ENCODE data around the gene C17orf107.
"Not testable (repeated sequence)": the region's sequence is repeated elsewhere in the genome, so short reads cannot be mapped to it uniquely, and the experiment has no call there.

The C17orf107 gene

DNA sequence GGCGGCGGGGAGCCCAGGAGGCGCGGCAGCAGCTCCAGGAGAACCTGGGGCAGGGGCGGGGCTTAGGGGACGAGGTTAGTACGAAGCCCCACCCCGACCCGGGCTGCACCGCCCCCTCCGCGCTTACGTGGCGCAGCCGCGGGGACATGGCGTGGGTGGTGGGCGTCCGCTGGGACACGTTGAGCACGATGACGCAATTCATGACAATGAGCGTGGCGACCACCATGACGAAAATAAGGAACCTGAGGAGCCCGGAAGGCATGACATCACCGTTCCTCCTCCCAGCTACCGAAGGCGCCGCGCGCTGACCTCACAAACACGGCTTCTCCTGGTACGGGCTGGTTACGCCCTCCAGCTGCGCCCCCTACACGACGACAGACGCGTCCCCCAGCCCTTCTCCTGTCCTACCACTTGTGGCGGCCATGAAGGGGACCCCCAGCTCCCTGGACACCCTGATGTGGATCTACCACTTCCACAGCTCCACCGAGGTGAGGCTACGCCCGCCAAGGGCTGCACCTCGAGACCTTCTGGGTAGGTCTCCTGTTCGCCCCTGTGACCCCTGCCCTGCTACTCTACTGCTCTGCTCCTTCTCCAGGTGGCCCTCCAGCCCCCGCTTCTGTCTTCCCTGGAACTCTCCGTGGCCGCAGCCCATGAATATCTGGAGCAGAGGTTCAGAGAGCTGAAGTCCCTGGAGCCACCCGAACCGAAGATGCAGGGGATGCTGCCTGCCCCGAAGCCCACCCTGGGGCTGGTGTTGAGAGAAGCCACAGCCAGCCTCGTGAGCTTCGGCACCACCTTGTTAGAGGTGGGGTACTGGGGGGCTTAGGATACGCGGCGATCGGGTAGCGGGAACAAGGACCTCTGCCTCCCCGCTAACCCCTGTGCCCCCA, at the start of gene C17orf107:
TSS of gene C17orf107 (plus strand) at position 196 of the 890 bp plus-strand sequence. CDS start at position 423, 227 bp downstream.
- DNase-seq: no peak

DNA sequence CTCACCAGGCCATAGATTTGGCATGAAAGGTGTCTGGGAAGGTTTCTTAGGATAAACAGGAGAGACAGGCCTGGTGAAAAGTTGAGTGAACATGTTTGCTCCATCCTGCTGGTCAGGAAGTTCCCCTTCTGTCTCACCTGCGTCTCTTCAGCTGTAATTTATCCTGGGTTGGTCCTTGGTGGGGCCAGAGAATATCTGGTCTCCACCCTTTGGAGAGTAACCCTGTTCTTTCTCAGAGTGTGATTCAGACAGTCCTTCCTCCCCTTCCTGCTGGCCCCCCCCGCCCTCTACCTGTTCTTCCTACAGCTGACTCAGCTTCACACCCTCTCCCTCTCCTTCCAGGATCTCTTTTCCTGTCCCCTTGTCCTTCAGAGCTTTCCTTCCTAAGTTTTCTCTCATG, 49.1 kb upstream of the C17orf107 start:
- no peak for DNase-seq

DNA sequence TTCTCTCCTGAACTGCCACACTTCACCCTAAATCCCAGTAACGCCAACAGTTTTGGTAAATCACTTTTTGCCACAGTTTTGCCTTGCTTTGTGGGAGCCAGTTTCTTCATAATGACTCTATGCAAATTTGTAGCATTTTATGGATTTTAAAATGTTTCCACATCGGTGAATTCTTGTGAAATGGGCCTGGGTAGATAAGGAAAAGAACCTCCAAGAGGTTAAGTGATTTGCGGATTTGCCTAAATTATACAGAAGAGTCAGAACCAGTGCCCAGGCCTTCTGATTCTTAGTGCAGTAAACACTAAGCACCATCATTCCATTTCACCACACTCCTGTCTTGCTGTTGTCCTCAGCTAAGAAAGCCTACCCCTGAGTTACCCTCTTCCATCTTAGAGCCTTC, 48.3 kb upstream of the C17orf107 start:
- no peak for DNase-seq

DNA sequence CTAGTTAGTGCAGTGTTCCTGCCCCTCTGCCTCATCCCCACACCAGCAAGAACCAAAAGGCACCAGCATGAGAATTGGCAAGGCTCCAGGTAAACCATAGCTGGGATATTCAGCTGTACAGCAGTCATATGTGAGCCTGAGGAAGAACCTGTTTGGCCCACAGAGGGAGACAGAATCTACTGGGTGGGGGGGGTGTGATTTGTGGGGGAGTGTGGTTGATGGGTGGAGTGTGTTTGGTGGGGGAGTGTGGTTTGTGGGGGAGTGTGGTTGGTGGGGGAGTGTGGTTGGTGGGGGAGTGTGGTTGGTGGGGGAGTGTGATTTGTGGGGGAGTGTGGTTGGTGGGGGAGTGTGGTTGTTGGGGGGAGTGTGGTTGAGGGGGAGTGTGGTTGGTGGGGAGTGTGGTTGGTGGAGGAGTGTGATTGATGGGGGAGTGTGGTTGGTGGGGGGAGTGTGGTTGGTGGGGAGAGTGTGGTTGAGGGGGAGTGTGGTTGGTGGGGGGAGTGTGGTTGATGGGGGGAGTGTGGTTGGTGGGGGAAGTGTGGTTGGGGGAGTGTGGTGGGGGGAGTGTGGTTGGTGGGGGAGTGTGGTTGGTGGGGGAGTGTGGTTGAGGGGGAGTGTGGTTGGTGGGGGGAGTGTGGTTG, 46.6 kb upstream of the C17orf107 start:
- no peak for DNase-seq

DNA sequence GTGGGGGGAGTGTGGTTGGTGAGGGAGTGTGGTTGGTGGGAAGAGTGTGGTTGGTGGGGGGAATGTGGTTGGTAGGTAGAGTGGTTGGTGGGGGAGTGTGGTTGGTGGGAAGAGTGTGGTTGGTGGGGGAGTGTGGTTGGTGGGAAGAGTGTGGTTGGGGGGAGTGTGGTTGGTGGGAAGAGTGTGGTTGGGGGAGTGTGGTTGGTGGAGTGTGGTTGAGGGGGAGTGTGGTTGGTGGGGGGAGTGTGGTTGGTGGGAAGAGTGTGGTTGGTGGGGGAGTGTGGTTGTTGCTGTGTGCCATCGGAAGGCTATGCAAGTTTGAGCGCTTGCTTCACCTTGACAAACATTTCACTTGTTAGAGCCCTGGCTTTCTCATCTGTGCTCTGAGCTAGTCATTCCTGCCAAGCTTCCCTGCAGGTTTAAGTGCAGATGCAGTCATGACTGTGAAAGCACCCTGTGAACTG, 46.1 kb upstream of the C17orf107 start:
- DNase-seq: no peak

DNA sequence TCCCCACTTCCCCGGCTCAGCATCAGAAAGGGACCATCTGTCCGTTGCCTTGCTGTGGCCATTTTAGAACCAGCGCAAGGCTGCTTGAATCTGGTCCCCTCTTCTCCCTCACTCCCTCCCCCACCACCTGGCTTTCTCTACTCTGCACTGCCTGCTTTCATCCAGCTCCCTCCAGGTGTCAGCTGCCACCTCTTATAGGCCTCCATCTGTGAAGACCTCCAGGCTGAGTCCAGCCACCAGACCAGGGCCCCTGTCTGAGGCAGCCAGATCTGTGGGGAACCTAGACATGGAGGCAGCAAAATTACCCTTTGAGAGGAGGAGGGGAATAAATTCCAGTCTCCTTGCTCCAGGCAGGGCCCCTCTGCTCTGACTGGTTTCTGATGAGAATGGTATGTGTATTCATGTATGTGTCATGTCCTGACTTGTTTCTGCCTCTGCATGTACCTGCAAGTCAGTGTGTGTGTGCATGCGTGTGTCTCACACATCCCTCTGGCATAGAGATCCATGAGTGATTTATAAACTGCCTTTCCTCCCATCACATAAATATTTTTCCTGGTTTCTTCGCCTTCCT, 45.1 kb upstream of the C17orf107 start:
- no peak for DNase-seq

DNA sequence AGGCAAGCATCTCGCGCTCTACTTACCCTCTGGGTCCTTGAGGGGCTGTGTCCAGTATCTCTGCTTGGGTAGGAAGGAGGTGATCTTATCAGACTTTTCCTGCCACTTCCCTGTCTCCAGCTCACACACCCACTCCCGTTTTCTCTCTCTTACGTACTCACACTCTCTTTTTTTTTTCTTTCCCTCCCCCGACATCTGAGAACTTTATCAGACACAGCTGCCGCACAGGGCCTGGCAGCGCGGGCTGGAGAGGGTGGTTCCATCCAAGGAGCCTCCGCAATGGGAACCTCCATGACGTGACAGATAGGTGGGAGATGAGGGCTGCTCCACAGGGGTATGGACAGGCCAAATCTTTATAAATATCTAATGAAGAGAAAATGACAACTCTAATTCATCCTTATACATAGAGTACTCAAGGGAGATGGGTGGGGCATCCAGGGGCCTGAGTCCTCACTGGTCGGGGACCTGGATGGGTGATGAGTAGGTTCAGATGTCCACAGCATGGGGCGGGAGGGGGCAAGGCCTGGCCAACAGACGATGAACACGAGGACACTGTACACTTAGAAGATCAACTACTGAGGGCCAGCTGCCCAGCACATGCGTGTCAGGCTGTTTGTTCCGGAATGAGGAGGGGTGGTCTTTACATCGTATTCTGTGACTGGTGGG, 42.9 kb upstream of the C17orf107 start:
- DNase-seq: no peak

DNA sequence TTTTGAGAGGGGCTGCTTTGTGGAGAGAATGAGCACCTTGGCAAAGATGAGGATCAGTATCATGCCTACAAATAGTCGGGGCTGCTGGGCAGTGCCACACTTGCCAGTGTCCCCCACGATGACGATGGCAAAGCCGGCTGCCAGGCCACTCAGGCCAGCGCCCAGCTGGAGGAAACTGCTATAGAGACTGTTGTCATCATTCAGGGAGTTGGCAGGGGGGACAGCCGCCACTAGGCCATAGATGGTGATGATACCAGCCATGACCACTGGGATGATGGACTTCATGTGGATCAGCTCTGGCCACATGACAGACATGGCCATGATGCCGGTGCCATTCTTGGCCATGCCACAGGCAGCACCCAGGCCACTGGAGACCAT, 42.4 kb upstream of the C17orf107 start:
- DNase-seq: no peak

DNA sequence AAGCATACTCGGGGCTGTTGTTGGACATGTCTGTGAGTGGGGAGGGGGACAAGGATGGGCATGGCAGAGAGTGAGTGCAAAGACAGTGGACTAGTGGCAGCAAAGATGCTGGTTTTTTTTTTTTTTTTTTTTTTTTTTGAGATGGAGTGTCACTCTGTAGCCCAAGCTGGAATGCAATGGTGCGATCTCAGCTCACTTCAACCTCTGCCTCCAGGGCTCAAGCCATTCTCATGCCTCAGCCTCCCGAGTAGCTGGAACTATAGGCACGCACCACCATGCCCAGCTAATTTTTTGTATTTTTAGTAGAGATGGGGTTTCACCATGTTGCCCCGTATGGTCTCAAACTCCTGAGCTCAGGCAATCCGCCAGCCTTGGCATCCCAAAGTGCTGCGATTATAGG, 42.0 kb upstream of the C17orf107 start:
- DNase-seq: not testable (repeated sequence)

DNA sequence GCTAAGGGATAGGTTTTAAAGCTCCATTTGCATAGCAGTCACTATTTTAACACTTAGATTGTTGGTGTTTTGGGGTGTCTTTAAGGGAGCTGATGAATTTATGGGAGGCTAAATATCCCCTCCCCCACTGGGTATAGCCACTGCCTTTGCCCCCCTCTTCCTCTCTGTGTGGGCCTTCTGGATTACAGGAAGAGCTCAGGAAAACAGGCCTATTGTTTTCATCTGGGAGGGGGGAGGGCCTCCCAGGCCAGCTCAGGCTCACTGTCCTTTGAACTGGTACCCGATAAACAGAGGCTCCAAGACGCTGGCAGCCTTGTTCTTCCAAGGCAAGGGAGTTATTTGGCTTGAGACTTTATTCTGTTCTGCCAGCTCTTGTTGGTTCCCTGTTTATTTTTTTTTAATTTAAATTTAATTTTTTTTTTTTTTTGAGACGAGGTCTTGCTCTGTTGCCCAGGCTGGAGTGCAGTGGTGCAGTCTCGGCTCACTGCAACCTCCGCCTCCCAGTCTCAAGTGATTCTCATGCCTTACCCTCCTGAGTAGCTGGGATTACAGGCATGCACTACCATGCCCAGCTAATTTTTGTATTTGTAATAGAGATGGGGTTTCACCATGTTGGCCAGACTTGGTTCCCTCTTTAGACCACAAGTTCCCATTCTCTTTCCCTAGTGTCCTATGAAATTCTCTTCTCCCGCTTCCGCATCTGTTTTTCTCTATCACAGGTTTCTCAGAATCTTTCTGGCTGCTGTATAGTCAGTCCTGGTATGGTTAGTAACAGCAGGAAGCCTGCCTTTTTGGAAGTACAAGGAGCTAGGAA, 41.1 kb upstream of the C17orf107 start:
- no peak for DNase-seq

DNA sequence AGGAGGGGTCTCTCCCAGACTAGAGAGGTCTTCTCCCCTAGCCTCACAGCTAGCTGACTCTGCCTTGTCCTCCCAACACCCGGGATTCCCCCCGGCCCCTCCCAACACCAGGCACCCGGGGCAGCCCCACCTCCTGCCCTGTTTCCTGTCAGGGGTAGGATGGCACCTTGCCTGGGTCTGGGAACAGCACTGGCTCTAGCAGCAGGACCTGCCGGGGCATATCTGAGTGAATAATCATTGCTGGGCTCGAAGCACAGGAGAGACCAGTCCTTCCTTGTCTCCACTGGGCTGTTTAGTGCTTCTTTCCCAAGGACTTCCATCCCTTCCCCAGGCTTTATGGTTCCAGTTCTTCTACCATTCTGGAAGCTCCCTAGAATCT, 40.5 kb upstream of the C17orf107 start:
- DNase-seq: no peak

DNA sequence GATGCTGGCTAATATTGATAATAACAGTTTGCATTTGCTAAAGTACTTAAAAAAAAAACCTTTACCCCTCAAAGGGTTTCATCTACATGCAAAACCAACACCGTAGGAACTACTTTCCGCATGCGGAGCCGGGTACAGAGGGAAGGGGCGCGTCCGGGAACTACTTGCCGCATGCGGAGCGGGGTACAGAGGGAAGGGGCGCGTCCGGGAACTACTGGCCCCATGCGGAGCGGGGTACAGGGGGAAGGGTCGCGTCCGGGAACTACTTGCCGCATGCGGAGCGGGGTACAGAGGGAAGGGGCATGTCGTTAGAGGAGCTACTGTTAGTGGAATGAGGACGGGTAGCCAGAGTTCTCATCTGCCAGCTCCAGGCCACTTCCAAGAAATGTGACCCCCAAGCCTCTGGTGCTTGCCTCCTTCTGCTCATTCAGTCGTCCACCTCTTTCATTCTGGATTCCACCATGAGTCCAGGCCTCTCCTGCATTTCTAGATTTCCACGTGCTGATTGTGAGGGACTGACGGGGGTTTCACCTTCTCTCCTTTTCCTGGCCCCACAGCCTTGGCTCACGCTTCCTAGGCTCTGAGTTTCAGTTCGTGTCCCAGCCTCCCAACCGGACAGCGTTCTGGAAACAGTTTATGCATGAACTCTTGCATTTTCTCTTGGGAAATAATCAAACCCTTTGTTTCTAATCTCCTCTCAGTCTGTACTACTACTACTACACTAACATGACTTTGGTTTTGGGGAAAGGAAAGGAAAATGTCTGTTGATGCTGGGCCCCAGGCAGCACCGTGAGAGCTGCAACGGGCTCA, 39.3 kb upstream of the C17orf107 start:
- DNase-seq: no peak

DNA sequence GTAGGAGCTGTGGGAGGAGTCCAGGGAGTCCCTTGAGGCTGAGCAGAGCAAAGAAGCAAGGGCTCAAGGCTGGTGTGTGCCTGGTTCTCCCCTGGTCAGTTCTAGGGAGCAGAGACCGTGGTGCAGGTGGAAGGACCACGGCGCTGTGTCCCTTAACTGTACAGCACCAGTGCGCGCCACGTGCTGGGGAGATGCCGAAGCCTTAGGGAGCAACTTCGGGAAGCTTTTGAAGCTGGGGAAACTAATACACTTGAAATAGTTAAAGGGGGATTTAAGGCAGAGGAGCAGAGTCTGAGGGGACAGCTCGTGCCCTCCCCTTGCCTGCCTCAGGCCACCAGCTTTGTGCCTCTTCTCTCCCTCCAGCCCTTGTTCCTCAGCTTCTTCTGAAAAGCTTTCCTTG, 38.7 kb upstream of the C17orf107 start:
- no peak for DNase-seq

DNA sequence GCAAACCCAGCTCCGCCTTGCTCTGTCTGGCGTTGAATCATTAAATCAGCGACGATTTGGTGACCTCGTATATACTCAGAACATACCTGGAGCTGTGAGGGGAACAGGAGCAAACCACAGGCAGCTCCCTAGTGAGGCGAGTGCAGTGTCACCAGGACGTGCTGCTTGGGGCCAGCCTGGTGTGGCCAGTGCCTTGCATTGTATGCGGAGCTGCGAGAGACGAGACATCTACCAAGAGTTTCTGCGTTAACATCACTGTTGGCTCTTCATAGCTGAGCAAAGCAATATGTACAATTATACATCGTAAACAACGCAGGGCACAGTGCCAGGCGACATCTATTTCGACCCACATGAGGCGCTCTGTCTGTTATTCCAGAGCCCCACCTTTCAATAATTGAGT, 38.3 kb upstream of the C17orf107 start:
- no peak for DNase-seq

DNA sequence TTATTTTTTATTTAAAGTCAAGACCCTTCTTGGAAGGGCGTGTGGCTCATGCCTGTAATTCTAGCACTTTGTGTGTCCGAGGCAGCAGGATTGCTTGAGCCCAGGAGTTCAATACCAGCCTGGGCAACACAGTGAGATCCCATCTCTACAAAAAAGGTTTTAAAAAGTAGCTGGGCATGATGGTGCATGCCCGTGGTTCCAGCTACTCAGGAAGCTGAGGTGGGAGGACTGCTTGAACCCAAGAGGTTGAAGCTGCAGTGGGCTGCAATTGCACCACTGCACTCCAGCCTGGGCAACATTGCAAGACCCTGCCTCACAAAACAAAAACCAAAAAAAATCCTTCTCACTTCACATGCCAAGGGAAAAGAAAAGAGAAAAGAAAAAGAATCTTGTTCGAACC, 36.6 kb upstream of the C17orf107 start:
- DNase-seq: no peak

DNA sequence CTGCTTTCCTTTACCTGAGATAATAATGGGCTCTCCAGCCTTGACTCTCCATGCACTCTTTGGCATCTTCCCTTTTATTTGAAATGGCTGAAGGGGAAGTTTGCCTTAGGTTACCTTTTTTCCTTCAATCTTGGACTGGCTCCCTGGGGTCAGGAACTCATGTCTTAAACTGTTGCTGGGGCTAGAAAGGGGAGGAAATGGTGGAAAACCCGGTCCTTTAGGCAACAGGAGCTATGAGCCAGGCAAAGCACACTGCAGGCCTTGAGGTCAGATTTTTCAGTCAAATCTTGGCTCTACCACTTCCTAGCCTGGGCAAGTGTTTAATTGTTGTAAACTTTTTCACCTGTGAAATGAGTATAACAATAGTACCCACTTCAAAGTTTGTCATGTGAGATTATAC, 36.0 kb upstream of the C17orf107 start:
- DNase-seq: no peak

DNA sequence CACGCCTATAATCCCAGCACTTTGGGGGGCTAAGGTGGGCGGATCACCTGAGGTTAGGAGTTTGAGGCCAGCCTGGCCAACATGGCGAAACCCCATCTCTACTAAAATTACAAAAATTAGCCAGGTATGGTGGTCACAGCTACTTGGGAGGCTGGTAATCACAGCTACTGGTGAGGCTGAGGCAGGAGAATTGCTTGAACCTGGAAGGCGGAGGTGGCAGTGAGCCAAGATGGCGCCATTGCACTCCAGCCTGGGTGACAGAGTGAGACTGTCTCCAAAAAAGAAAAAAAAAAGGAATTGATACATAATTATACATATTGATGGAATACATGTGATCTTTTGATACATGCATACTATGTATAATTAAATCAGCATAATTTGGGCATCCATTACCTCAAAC, 31.8 kb upstream of the C17orf107 start:
- not testable (repeated sequence) for DNase-seq

DNA sequence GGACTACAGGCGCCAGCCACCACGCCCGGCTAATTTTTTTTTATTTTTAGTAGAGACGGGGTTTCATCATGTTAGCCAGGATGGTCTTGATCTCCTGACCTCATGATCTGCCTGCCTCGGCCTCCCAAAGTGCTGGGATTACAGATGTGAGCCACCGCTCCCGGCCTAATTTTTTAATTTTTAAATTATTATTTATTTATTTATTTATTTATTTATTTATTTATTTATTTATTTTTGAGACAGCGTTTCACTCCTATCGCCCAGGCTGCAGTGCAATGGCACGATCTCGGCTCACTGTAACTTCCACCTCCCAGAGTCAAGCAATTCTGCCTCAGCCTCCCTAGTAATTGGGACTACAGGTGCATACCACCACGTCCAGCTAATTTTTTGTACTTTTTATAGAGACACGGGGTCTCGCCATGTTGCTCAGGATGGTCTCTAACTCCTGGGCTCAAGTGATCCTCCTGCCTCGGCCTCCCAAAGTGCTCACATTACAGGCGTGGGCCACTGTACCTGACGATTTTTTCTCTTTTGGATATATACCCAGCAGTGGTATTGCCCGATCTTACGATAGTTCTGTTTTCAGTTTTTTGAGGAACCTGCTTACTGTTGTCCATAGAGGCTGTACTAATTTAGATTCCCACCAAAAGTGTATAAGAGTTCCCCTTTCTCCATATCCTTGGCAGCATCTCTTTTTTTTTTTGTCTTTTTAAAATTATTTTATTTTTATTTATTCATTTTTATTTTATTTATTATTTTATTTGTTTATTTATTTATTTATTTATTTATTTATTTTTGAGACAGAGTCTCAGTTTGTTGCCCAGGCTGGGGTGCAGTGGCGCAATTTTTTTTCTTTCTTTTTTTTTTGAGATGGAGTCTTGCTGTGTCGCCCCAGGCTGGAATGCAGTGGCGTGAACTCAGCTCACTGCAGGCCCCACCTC, 30.0 kb upstream of the C17orf107 start:
- not testable (repeated sequence) for DNase-seq

DNA sequence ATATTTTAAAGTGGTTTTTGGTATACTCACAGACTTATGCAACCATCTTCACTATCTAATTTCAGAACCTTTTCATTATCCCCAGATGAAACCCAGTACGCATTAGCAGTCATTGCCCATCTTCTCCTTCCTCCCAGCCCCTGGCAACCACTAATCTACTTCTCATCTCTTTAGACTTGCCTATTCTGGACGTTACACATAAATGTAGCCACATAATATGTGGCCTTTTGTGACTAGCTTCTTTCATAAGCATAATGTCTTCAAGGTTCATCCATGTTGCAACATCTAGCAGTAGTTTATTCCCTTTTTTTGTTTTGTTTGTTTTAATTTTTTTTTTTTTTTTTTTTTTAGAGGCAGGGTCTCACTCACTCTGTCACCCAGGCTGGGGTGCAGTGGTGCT, 28.5 kb upstream of the C17orf107 start:
- no peak for DNase-seq

DNA sequence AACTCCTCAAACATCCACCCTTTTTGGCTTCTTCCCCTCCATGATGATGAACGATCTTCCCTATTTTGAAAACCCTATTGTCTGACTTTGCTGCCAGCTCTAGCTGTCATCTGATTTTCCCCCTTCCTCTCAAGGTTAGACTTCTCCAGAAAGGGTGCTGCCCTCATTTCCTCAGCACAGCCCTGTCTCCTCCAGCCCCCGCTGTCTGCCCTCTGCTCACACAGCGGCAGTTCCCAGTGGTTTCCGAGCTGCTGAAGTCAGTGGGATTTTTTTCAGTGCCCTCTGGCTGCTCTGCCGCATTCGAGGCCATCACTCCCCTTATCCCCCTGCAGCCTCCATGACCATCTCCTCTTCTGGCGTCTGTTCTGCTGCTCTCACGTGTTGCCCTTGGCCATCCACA, 26.6 kb upstream of the C17orf107 start:
- DNase-seq: no peak

DNA sequence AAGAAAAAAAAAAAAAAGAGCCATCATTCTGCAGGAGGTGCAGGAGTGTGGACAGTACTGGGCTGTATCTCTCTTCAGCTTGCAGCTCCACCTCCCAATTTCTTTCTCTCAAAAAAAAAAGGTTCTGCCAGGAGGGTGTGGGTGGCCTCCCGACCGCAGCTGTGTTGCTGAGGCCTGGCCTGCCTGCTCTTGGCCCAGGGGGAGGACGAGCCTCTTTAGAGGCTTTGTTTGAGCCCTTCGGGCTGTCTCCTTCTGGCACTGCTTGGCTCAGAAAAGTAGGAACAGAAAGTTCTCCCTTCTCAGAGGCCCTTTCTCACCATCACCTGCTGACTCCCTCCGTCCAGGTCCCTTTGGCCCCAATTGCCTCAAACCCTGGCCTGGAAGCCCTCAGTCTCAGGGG, 22.2 kb upstream of the C17orf107 start:
- DNase-seq: no peak
